Esophagus squamous epithelium (tissue), 5 donors: Measurements from ENCODE around the gene FBXL17. TPM values are rescaled to one million over a fixed set of nuclear protein-coding genes. Genes with fewer than 3 reads are reported as not detected.

Experiments used
- DNase-seq: peaks from one replicate; lab custom pipeline; 2025; lab: John Stamatoyannopoulos, UW
- H3K27ac ChIP-seq, 4 donors: fragments of 200-600 bp; sonication (generic); one replicate each; pipeline ENCODE4 v1.5.1; 2016 to 2019; ENCODE audit warnings: mild to moderate bottlenecking in 1 of 4
- H3K27me3 ChIP-seq, 4 donors: fragments of 200-600 bp; sonication (generic); 1 replicate in 3 of 4; 2 replicates in 1 of 4; pipeline versions ENCODE4 v1.5.1 to v1.6.0; 2017 to 2021; ENCODE audit warnings: antibody characterized with exemption in 1 of 4
- H3K36me3 ChIP-seq, 3 donors: fragments of 200-600 bp; sonication (generic); one replicate each; pipeline ENCODE4 v1.5.1; 2016 to 2019
- H3K4me1 ChIP-seq, 3 donors: fragments of 200-600 bp; sonication (generic); one replicate each; pipeline ENCODE4 v1.5.1; 2017 to 2019
- H3K4me3 ChIP-seq, 4 donors: fragments of 200-600 bp; sonication (generic); 1 replicate in 3 of 4; 2 replicates in 1 of 4; pipeline ENCODE4 v1.5.1; 2016 to 2019; ENCODE audit warnings: mild to moderate bottlenecking in 2 of 4, moderate library complexity in 1 of 4
- H3K9me3 ChIP-seq, 3 donors: fragments of 200-600 bp; sonication (generic); one replicate each; pipeline ENCODE4 v1.5.1; 2016 to 2019
- CTCF ChIP-seq, 6 experiments: fragments of 450-650 bp in 4 of 6; fragments of 200-600 bp in 2 of 6; sonication (generic) in 2 of 6; IDR thresholded peaks; one replicate each; pipeline ENCODE4 v1.5.1; 2016 to 2019; ENCODE audit warnings: antibody characterized with exemption in 6 of 6, mild to moderate bottlenecking in 4 of 6, moderate library complexity in 4 of 6
- POLR2A ChIP-seq, 4 donors: fragments of 450-650 bp; IDR thresholded peaks; one replicate each; pipeline ENCODE4 v1.6.1; 2017; ENCODE audit warnings: antibody characterized with exemption in 4 of 4, mild to moderate bottlenecking in 4 of 4, moderate library complexity in 3 of 4
- WGBS, 2 donors: methylation state at CpG; one replicate each; pipeline ENCODE4 v1.1.5; 2018; 5-methylcytosine and 5-hydroxymethylcytosine counted together
- intact Hi-C: fragments of 100-400 bp; cut with DNase I; formaldehyde crosslinking; loops from one replicate; pipeline ENCODE4 v1.15.0; 2022
- total RNA-seq, 4 donors: library from RNA; depleted of rRNA; stranded (reverse); fragments of >200 nt; gene quantifications; one replicate each; pipeline ENCODE4 v1.1.0, GENCODE V29; 2016
- donor health status: DM: yes; HTN: yes; CAD: no.

The FBXL17 gene
- total RNA-seq, 4 donors from 2014 or later: 11.8 to 23.5 (median 13.8) TPM

- intact Hi-C loops: no loop called here
- Histone ChIP-seq H3K9me3 (no peaks in the 10 kb centered on the region), H3K4me1 (no peaks in the 10 kb centered on the region), H3K4me3 (no peak overlapping the region), H3K27me3 (no peaks in the 10 kb centered on the region), H3K27ac (no peak overlapping the region), H3K36me3 (no peaks in the 10 kb centered on the region)
- no peak for DNase-seq
- no peak for TF ChIP-seq POLR2A (IDR thresholded peaks at IDR 0.05)
- no peak for TF ChIP-seq CTCF (IDR thresholded peaks at IDR 0.05)
Measured at GRCh38 chr5:108028412-108028811, 353.5 kb downstream of the FBXL17 start.

- Histone ChIP-seq H3K36me3 (no peaks in the 10 kb centered on the region), H3K27me3 (no peaks in the 10 kb centered on the region), H3K27ac (no peak overlapping the region), H3K9me3 (no peaks in the 10 kb centered on the region), H3K4me3 (no peak overlapping the region), H3K4me1 (no peaks in the 10 kb centered on the region)
- WGBS, 2 donors: 82 to 87% methylated on average over 2 of the region's 2 CpGs
- no peak for DNase-seq
- intact Hi-C loops: no loop called here
- TF ChIP-seq CTCF (IDR thresholded peaks at IDR 0.05) (no peak), POLR2A (IDR thresholded peaks at IDR 0.05) (no peak)
Measured at GRCh38 chr5:108025957-108026356, 355.9 kb downstream of the FBXL17 start.

GRCh38 chr5:108024986-108025385, 356.9 kb downstream of the FBXL17 start:
- Histone ChIP-seq H3K36me3 (no peaks in the 10 kb centered on the region), H3K9me3 (no peaks in the 10 kb centered on the region), H3K27ac (no peak overlapping the region), H3K27me3 (no peaks in the 10 kb centered on the region), H3K4me1 (no peaks in the 10 kb centered on the region), H3K4me3 (no peak overlapping the region)
- no peak for DNase-seq
- 57 to 67% methylated on average over 1 of the region's 1 CpG for WGBS, 2 donors
- intact Hi-C loops: no loop called here
- no peak for TF ChIP-seq POLR2A (IDR thresholded peaks at IDR 0.05)
- TF ChIP-seq CTCF (IDR thresholded peaks at IDR 0.05): no peak

- H3K27ac ChIP-seq: no peak overlapping the region
- no peaks in the 10 kb centered on the region for H3K27me3 ChIP-seq
- H3K4me1 ChIP-seq: no peaks in the 10 kb centered on the region
- intact Hi-C loops: no loop called here
- no peak for DNase-seq
- 92 to 100% methylated on average over 2 of the region's 2 CpGs for WGBS, 2 donors
- TF ChIP-seq CTCF (IDR thresholded peaks at IDR 0.05) (no peak), POLR2A (IDR thresholded peaks at IDR 0.05) (no peak)
- H3K9me3 ChIP-seq: no peaks in the 10 kb centered on the region
- H3K4me3 ChIP-seq: no peak overlapping the region
- H3K36me3 ChIP-seq: no peaks in the 10 kb centered on the region
Measured at GRCh38 chr5:108016101-108016500, 365.8 kb downstream of the FBXL17 start.

- no peak overlapping the region for H3K4me3 ChIP-seq
- H3K27me3 ChIP-seq: no peaks in the 10 kb centered on the region
- intact Hi-C loops: no loop called here
- H3K36me3 ChIP-seq: no peaks in the 10 kb centered on the region
- H3K4me1 ChIP-seq: no peaks in the 10 kb centered on the region
- 87 to 89% methylated on average over 3 of the region's 3 CpGs for WGBS, 2 donors
- no peak for DNase-seq
- TF ChIP-seq CTCF (IDR thresholded peaks at IDR 0.05) (no peak), POLR2A (IDR thresholded peaks at IDR 0.05) (no peak)
- no peaks in the 10 kb centered on the region for H3K9me3 ChIP-seq
- H3K27ac ChIP-seq: no peak overlapping the region
Measured at GRCh38 chr5:108006791-108007190, 375.1 kb downstream of the FBXL17 start.
